ENCODE measurements around the gene CCDC148.

The CCDC148 gene

DNA sequence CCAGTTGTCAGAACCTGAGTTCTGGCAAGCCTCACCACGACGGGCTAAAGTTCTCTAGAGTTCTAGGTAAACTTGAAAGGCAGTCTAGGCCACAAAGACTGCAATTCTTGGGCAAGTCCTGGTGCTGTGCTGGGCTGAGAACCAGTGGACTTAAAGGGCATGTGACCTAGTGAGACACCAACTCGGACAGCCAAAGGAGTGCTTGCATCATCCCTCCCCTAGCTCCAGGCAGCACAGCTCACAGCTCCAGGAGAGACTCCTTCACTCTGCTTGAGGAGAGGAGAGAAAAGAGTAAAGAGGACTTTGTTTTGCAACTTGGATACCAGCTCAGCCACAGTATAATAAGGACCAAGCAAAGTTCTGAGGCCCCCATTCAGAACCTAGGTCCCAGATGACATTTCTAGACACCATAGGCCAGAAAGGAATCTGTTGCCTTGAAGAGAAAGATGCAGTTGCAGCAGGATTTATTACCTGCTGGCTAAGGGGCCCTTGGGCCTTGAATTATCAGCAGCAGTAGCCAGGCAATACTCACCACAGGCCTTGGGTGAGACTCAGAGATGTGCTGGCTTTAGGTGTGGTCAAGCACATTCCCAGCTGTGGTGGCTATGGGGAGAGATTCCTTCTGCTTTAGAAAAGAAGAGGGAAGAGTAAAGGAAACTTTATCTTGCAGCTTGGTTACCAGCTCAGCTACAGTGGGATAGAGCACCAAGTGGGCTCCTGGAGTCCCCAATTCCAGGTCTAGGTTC is 303.1 kb downstream of the CCDC148 start:
- no peak for DNase-seq (ENCODE audit: low spot score)

DNA sequence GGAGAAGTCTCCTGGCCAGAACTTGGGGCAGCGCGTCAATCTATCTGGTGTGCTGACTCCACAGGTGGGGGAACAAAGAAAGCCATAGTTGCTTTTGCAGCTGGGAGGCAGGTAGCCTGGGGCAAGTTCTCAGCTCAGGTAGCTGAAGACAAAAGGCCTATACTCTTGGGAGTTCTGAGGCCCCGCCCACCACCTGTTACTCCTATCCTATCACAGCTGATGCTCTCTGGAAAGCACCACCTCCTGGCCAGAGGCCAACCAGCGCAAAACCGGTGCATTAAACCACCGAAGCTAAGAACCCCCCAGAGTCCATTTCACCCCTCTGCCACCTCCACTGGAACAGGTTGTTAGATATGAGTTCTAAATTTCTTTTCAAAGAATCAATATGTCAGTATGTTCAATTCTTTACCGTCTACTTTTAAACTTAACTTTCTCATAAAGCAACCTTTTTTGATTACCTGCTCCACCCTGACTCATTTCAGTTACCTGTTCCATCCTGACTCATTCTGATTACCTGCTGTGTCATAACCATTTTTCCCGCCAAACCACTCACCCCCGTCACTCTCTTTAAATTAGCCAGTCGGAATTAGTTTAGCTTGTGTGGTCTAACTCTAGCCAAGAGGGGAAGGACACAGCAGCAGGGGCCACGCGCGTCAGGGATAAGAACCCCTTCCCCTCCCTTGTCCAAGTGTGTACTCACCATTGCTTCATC is 311.5 kb downstream of the CCDC148 start:
- no peak for DNase-seq (ENCODE audit: low spot score)

DNA sequence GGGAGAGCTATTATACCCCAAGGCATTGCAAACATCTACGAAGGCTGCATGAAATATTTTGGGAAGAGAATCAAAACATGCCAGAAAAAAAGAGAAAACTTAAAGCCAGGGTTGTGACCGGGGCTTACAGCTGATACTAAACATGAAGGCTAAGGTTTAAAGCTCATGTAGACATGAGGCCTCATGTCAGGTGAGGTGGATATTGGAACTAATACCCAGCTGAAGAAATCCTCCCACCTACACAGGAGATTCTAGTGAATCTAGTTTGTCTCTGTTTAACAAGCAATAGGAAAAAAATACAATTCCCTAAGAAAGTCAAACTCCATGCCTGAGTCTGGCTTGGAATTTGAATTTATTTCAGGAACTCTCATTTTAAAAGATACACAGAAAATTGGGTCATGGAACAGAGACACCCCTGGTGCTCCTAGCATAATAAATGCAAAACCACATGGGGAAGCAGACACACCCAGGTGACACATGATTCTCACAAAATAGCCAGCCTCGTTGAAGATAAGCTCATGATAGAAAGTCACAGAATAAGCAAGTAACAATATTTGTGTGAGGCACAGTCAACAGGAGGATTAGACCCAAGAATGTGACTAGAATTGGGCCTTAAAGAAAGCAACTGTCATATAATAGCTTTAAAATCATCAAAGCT is 312.7 kb downstream of the CCDC148 start:
- DNase-seq (ENCODE audit: low spot score): no peak

DNA sequence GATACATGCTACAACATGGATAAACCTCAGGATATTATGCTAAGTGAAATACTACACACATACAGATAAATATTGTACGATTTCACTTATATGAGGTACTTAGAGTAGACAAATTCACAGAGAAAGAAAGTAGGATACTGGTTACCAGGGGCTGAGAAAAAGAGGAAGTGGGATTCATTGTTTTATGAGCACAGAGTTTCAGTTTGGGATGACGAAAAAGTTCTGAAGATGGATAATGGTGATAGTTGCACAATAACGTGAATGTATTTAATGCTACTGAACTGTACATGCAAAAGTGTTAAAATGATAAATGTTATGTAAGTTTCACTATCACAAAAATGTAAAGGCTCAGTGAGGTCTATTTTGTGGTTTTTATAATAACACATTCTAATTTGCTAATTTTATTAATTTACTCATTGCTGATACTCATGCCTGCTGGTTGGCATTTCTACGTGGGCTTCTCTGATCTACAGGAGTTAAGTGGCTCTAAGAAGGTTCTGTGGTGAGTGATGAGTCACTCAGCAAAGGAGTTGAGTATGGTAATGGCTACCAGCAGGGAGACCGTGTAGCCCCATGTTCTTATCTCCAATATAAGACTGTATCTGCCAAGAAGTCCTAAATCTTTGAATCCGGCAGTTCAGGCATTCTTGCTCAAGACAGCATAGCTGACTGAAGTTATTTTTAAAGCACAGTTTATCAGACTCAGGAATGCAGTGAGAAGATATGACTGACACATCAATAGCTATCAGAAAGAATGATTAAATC is 313.8 kb downstream of the CCDC148 start:
- DNase-seq (ENCODE audit: low spot score): no peak

DNA sequence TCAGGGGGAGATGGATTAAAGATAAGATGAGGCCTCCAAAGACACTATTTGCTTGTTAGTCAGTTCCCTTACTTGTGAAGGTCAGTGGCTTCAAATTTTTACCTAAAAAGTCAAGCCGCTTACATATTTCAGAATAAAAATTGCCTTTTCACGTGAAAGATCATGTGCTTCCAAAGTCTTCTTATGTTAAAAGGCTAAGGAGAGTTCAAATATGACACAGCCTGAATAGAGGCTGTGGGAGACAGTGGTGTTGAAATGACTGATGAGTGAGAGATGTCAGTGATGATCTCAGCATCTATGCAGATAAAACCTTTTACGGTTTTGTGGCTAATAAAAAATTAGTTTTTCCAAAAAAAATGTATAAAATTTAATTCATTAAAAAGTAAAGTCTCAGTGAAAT is 314.4 kb downstream of the CCDC148 start:
- no peak for DNase-seq (ENCODE audit: low spot score)

DNA sequence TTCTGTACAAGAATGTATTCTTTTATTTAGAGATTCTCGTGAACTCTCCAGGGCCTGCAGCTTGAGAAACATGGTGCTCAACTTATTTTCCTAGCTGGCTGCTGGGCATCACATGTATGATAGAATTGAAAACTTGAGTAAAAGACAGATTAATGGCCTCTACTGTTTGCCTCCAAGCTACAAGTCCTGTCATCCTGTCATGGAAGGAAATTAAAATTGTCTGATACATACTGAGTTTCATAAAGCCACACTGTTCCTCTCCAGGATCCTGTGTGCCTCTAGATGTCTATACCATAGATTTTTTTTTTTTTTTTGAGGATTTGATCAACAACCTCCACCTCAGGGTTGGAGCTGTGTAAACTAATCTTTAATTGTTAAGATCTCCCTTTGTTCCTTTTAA is 316.4 kb downstream of the CCDC148 start:
- no peak for DNase-seq (ENCODE audit: low spot score)

DNA sequence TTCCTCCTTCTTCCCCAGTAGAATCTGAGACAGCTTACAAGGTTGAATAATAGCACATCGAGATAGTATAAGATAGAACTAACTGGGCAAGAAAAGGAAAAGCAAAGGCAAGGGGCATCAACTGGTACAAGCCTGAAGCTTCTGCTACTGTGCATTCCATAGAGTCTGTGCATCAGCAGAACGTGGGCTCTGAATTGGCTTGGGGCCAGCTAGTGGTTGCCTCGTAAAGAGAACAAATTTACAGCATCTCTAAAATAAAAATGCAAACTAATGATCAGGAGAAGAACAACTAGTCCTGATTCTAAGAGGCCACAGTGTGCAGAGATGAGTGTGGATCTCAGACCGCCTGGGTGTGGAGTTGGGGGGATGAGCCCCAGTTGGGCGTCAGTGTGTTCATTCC is 318.3 kb downstream of the CCDC148 start:
- DNase-seq (ENCODE audit: low spot score): peak; percentile 20

DNA sequence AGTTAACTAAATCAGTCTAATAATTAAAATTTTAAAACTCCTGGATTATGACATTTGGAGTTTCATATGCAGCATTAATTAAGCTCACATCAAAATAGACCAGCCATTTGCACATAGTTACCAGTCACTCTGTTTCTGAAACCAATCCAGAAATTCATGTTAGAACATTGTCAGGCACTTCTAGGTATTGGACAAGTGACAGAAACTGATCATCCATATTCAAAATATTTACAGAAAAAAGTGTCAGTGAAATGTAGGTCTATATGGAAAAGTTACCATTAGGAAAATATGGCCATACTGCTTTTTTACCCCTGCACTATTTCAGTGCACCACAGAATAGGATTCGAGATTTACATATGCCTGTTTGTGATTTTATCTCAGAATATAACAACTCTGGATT is 321.5 kb downstream of the CCDC148 start:
- DNase-seq (ENCODE audit: low spot score): no peak

DNA sequence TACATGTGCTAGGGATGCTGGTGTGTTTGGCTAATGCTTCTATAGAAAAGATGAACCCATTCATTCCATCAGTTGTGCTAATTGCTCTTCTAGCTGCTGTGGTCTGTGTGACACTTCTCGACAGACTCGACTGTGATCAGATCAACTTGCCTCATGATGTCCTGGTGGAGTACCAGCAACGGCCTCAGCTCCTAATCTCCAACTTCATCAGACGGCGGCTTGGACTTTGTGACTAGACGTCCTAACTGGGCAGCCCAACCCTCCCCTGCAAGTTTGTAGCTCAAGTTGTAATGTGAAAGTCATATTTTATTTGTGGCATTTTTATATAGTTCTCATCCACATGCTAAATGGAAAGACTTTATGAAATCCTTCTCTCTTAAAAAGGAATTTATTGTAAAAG is 321.9 kb downstream of the CCDC148 start:
- no peak for DNase-seq (ENCODE audit: low spot score)

DNA sequence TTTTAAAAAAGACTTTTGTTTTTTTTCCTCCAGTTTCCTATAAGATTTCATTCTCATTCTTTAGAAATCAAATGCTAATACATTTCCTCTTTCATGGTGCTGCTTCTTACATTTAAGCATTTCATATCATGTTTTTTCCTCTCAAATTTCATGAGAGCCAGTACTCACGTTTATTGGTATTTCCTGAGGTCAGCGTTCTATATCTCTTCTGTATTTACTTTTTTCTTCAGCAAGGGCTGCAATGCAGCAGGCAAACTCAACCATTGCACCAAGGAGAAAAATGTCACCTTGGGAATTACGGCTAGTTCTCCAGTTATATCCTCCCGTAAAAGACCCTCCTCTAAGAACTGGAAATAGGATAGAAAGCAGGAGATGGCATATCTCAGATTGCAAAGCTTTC is 322.5 kb downstream of the CCDC148 start:
- no peak for DNase-seq (ENCODE audit: low spot score)

DNA sequence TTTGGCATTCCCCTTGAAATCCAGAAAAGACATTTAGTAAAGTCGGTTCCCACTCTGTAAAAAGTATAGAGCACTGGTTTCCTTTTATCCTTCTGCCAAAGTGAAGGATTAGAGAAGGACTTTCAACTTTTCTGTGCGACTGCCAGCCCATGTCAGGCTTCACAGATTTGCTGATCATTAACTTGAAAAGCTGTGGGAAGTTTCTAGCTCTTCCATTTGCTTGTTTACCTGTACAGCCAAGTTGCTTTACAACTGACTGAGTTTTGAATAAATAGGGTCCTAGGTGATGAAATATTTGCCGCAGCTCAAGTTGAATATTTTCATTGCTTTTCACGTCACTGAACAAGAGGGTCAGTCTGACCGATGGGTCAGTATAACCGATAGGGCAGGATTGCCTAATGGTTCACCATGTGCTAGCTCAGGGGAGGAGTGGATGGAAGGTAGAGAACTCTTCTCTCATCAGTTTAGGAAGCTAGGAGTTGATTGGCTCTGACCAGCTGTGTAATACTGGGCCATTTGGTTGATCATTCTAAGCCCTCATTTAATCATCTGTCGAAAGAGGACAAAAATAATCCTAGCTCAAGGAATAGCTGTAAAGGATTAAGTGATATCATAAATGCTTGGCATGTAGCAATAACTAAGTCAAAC is 324.5 kb downstream of the CCDC148 start:
- DNase-seq (ENCODE audit: low spot score): no peak

DNA sequence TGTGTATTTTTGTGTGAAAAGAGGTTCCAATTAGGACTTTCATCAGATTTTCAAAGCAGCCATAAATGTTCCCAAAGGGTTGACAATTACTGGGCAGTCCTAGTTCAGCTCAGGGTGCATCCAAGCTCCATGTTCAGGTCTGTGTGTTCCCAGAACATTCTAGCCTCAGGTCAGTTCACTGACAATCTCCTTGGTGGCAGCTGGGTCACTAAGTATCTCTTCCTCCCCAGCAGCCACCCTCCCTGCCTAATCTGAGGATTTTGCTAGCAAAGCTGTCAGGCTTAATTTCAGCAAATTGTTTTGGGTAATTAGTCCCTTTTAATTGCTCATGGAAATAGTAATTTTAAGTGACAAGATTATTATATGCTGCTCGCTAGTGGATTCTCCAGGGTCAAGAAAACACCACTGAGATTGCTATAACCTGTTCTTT is 325.1 kb downstream of the CCDC148 start:
- no peak for DNase-seq (ENCODE audit: low spot score)

DNA sequence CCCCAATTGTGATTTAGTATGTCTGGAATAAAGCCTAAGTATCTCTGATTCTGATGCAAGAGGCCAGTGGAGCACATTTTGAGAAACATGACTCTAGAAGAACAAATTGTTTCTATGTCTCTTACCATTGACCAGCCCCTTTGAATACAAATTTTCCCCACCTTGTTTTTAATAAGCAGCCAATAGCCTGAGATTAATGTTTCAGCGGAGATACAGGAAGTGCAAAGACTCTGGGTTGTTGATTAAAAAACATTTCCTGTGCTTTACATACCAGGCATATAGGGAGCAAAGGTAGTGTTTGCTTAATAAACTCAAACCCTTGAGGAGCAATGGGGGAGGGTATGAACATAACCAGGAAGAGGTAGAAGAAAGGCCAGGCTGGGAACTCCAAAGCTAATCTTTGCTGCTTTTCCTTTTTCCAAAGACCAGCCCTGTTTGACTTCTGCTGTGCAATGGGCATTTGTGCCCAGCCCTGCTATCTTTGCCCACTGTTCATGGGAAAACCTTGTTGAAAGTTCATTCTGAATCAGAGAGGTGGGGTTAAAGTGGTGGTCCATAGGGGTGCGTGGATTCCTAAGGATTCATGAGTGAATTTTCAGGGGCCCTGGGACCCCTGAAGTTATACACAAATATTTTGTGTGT is 325.6 kb downstream of the CCDC148 start:
- DNase-seq (ENCODE audit: low spot score): no peak

DNA sequence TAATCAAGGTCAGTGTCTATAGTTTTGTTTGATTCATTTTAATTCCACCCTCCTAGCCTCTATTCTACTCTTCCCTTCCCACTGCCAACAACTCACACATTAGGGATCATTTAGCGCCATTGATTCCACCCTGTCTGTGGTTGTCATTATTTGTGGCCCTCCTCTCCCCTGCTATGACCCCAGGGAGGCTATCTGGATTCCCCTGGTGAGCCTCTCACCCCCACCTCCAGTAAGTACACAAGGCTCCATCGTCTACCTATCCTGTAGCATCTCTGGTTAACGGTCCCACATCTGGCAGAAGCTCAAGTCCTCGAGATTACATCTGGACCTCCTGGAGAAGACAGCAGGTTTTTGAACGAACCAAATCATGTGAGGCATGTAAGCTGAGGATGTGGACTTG is 327.5 kb downstream of the CCDC148 start:
- DNase-seq (ENCODE audit: low spot score): no peak

DNA sequence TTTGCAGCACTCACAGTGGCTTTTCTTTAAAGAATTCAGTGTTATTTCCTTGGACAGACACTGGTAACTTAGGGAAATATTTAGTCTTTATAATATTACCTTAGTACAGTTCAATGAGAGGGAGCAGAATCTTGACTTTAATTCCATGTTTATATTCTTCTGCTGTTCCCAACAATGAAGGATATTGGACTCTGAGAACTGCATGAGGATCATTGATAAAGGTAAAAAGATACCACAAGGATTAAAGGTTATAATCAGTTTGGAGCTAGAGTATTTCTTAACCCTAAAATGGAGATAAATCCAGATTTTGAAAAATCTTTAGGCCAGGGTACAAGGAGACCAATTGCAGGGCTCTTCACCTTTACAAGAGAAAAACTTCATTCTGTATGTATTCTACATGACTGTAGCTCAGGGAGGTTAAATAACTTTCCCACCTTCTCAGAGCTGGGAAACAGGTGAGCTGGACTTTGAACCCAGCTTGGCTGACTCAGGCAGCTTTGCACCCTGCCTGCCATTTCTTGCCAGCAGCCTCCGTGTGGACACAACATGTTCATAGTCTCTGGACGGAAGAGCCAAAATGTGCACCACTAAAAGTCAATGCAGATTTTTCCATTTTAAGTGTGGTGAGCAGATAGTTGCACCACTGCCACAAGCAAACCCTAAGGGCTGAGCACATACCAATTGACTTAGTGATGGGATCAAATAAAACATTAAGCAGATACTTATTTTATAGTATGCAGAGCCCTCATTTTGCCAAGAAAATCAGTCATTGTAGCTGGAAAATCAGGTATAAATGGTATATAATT is 328.2 kb downstream of the CCDC148 start:
- DNase-seq (ENCODE audit: low spot score): no peak

DNA sequence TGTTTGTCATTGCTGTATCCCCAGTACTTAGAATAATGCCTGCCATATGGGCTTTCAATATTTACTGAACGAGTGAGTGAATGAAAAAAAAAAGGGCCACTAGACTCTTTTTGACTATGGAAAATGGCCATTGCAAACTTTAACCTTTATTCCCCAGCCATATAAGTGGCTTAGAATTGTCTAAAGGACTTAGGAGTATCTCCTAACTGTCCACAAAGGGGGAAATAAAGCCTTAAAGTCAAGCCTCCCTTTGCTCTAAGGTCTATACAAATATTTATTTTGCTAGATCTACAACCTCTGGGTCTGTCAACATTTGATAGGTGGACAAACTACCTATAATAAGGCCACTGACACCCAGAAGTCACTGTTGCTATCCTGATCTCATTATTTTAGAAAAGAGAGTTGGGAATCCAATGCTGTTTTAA is 329.2 kb downstream of the CCDC148 start:
- DNase-seq (ENCODE audit: low spot score): no peak

DNA sequence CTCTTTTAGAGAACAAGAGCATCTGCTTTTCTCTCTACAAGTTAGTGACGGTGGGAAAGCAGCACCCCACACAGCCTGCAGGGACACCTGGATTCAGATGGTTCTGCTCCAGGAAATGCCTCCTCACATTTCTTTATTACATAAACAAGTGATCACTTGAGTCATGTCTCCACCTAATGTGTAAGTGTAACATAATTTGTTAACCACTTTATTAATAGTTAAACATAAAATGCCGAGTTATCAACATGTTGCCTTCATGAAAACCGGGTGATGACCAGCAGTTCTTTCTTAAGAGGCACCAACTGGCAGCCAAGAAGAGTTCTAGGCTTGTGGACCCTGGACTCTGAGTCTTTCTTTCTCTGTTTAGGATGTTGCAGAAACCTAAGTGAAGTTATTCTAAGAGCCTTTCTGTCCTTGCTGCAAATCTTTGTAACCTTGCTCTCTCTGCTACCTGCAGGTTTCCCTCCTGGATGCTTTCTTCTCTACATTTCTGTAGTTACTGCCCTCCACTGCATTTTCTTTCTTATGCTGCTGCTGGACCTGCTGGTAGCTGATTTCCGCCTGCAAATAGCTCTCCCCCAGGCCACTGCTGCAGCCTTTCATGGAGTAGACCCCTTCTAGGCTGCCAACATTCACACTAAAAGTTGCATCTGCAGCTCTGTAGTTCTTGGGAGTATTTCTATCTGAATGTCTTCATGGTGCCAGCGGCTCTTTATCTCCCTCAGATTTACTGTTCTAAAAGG is 330.6 kb downstream of the CCDC148 start:
- no peak for DNase-seq (ENCODE audit: low spot score)

DNA sequence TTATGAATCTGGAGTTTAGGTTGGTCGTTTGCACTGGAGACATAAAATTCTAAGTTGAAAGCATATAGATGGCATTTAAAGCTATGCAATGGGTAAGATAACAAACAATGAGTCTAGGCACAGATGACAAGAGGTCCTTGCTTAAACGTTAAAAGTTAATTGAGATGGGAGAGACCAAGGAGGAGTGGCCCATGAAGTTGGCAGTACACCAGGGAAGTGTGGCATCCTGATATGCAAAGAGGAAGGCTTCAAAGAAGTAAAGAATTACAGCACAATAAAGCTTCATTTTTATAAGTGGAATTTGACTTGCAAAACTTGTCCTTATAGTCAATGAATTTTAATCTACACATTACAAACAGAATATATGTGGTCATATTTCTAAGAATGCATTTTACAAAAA is 331.7 kb downstream of the CCDC148 start:
- no peak for DNase-seq (ENCODE audit: low spot score)
